Measurements from ENCODE around the gene C2orf81.

- TF ChIP-seq CTCF (IDR thresholded peaks at IDR 0.05) (no peak), EZH2 (IDR thresholded peaks at IDR 0.05) (no peak), EZH2phosphoT487 (IDR thresholded peaks at IDR 0.05) (no peak)
Measured at GRCh38 chr2:74425523-74425922, 4.1 kb upstream of the C2orf81 start.
